H9 (cell line): ENCODE measurements around the gene THBS3. TPM values are rescaled to one million over a fixed set of nuclear protein-coding genes. Genes with fewer than 3 reads are reported as not detected.

Experiments
- DNase-seq: peaks from one replicate; pipeline ENCODE4 v3.0.0-alpha.2; 2017
- H2AFZ ChIP-seq: one replicate; pipeline ENCODE4 v1.6.1; 2013; ENCODE audit warnings: mild to moderate bottlenecking, low read length, control low read depth, moderate library complexity
- H2AK5ac ChIP-seq: 2 replicates; pipeline ENCODE4 v1.6.1; 2013; ENCODE audit warnings: low read length, control low read depth, mixed read lengths; ENCODE audit not compliant: insufficient read length
- H2BK120ac ChIP-seq: one replicate; pipeline ENCODE4 v1.6.1; 2013; ENCODE audit warnings: low read depth, mild to moderate bottlenecking, low read length, control low read depth, inconsistent platforms; ENCODE audit not compliant: poor library complexity, severe bottlenecking
- H2BK12ac ChIP-seq: 2 replicates; pipeline ENCODE4 v1.6.1; 2013; ENCODE audit warnings: low read length, control low read depth, mixed read lengths, low read depth; ENCODE audit not compliant: insufficient read length
- H2BK15ac ChIP-seq: 2 replicates; pipeline ENCODE4 v1.6.1; 2013; ENCODE audit warnings: low read depth, low read length, control low read depth
- H2BK20ac ChIP-seq: one replicate; pipeline ENCODE4 v1.6.1; 2013; ENCODE audit warnings: low read depth, mild to moderate bottlenecking, low read length, control low read depth, inconsistent platforms; ENCODE audit not compliant: poor library complexity, severe bottlenecking
- H2BK5ac ChIP-seq: 2 replicates; pipeline ENCODE4 v1.6.1; 2013; ENCODE audit warnings: low read length, control low read depth, mixed read lengths; ENCODE audit not compliant: insufficient read length
- H3K14ac ChIP-seq: 2 replicates; pipeline ENCODE4 v1.6.1; 2013; ENCODE audit warnings: low read length, control low read depth; ENCODE audit not compliant: insufficient read depth
- H3K18ac ChIP-seq: 2 replicates; pipeline ENCODE4 v1.6.1; 2013; ENCODE audit warnings: low read depth, mild to moderate bottlenecking, mixed read lengths, low read length, control low read depth; ENCODE audit not compliant: insufficient read length
- H3K23ac ChIP-seq: 2 replicates; pipeline ENCODE4 v1.6.1; 2013; ENCODE audit warnings: low read length, control low read depth, mixed read lengths, low read depth; ENCODE audit not compliant: insufficient read length
- H3K23me2 ChIP-seq: 2 replicates; pipeline ENCODE4 v1.6.1; 2013; ENCODE audit warnings: low read depth, mild to moderate bottlenecking, mixed read lengths, low read length, control low read depth; ENCODE audit not compliant: insufficient read length, poor library complexity, severe bottlenecking
- H3K27ac ChIP-seq: 2 replicates; pipeline ENCODE4 v1.5.1; 2013; ENCODE audit warnings: low read length, control low read depth, mixed read lengths, low read depth; ENCODE audit not compliant: insufficient read length
- H3K27me3 ChIP-seq: 2 replicates; pipeline ENCODE4 v1.6.1; 2013; ENCODE audit warnings: low read length, control low read depth, inconsistent platforms; ENCODE audit not compliant: insufficient read depth
- H3K4ac ChIP-seq: 2 replicates; pipeline ENCODE4 v1.6.1; 2013; ENCODE audit warnings: low read depth, mild to moderate bottlenecking, control low read depth, inconsistent platforms, low read length, moderate library complexity
- H3K4me1 ChIP-seq: 2 replicates; pipeline ENCODE4 v1.6.1; 2013; ENCODE audit warnings: low read length, control low read depth, inconsistent platforms; ENCODE audit not compliant: insufficient read depth
- H3K4me2 ChIP-seq: 2 replicates; pipeline ENCODE4 v1.6.1; 2013; ENCODE audit warnings: low read length, control low read depth, mixed read lengths; ENCODE audit not compliant: insufficient read length, insufficient read depth
- H3K56ac ChIP-seq: 2 replicates; pipeline ENCODE4 v1.6.1; 2013; ENCODE audit warnings: low read depth, mild to moderate bottlenecking, mixed read lengths, low read length, control low read depth; ENCODE audit not compliant: insufficient read length
- H3K79me1 ChIP-seq: 2 replicates; pipeline ENCODE4 v1.6.1; 2013; ENCODE audit warnings: low read depth, mild to moderate bottlenecking, moderate library complexity, low read length, control low read depth, inconsistent platforms; ENCODE audit not compliant: insufficient read depth, poor library complexity, severe bottlenecking
- H3K79me2 ChIP-seq: 2 replicates; pipeline ENCODE4 v1.6.1; 2013; ENCODE audit warnings: low read length, control low read depth, inconsistent platforms; ENCODE audit not compliant: insufficient read depth
- H3K9ac ChIP-seq: 2 replicates; pipeline ENCODE4 v1.6.1; 2013; ENCODE audit warnings: low read length, control low read depth, mixed read lengths; ENCODE audit not compliant: insufficient read length; ENCODE audit errors: extremely low read depth
- H3K9me3 ChIP-seq: one replicate; pipeline ENCODE4 v1.6.1; 2013; ENCODE audit warnings: low read depth, low read length, inconsistent platforms; ENCODE audit not compliant: control insufficient read depth
- H3T11ph ChIP-seq: one replicate; pipeline ENCODE4 v1.6.1; 2013; ENCODE audit warnings: mild to moderate bottlenecking, low read length, control low read depth, inconsistent platforms
- H4K20me1 ChIP-seq: one replicate; pipeline ENCODE4 v1.6.1; 2013; ENCODE audit not compliant: control insufficient read depth, insufficient read length, insufficient read depth
- H4K5ac ChIP-seq: 2 replicates; pipeline ENCODE4 v1.6.1; 2013; ENCODE audit warnings: low read depth, mild to moderate bottlenecking, mixed read lengths, low read length, control low read depth; ENCODE audit not compliant: insufficient read length
- H4K8ac ChIP-seq: replicated peaks from 2 replicates; pipeline ENCODE4 v1.6.1; 2013; ENCODE audit warnings: low read length, control low read depth, mixed read lengths, low read depth; ENCODE audit not compliant: insufficient read length
- H4K91ac ChIP-seq: 2 replicates; pipeline ENCODE4 v1.6.1; 2013; ENCODE audit warnings: low read depth, mild to moderate bottlenecking, moderate library complexity, mixed read lengths, low read length, control low read depth; ENCODE audit not compliant: insufficient read length
- H3K27ac Mint-ChIP-seq, 3 experiments: 2 replicates in 2 of 3; 3 replicates in 1 of 3; pipeline ENCODE4 v1.8.0; 2020 to 2021; ENCODE audit warnings: mixed read lengths in 3 of 3, mild to moderate bottlenecking in 1 of 3, moderate library complexity in 1 of 3
- H3K27me3 Mint-ChIP-seq: 2 replicates; pipeline ENCODE4 v1.8.0; 2021; ENCODE audit warnings: low read depth, mild to moderate bottlenecking, moderate library complexity, mixed read lengths
- H3K36me3 Mint-ChIP-seq, 3 experiments: 2 replicates in 2 of 3; 3 replicates in 1 of 3; pipeline ENCODE4 v1.8.0; 2020 to 2021; ENCODE audit warnings: low read depth in 3 of 3, mixed read lengths in 3 of 3; ENCODE audit not compliant: insufficient read depth in 1 of 3
- H3K4me1 Mint-ChIP-seq, 2 experiments: 2 replicates each; pipeline ENCODE4 v1.8.0; 2020; ENCODE audit warnings: mixed read lengths in 2 of 2
- H3K4me3 Mint-ChIP-seq, 2 experiments: 2 replicates in 1 of 2; 3 replicates in 1 of 2; pipeline ENCODE4 v1.8.0; 2020 to 2021; ENCODE audit warnings: mild to moderate bottlenecking in 2 of 2, mixed read lengths in 2 of 2, moderate library complexity in 1 of 2
- H3K9me3 Mint-ChIP-seq, 2 experiments: 2 replicates in 1 of 2; 3 replicates in 1 of 2; pipeline ENCODE4 v1.8.0; 2020; ENCODE audit warnings: mild to moderate bottlenecking in 2 of 2, mixed read lengths in 2 of 2, moderate library complexity in 1 of 2
- CTCF ChIP-seq: fragments of 200-600 bp; sonication (generic); conservative IDR thresholded peaks from 3 replicates; pipeline ENCODE4 v1.8.0; 2021; ENCODE audit warnings: antibody characterized with exemption, mild to moderate bottlenecking
- WGBS: extraction: QIAGEN DNeasy Blood & Tissue Kit; methylation state at CpG from one replicate; pipeline ENCODE4 v1.1.7; 2013; ENCODE audit warnings: missing lambda C conversion rate, low lambda C conversion rate, mixed read lengths; ENCODE audit not compliant: insufficient read length; ENCODE audit errors: extremely low coverage; 5-methylcytosine and 5-hydroxymethylcytosine counted together
- total RNA-seq: library from RNA; stranded (reverse); gene quantifications from 2 replicates; pipeline ENCODE4 v1.2.1, GENCODE V29; 2021

THBS3 gene
- total RNA-seq, 1 experiment from 2014 or later: 5.9 TPM

- Histone ChIP-seq H2AFZ (no peak overlapping the region), H2BK15ac (no peak overlapping the region), H3K4me2 (peak overlapping the region; percentile 66), H4K5ac (no peak overlapping the region), H4K20me1 (no peaks in the 10 kb centered on the region), H2BK20ac (no peak overlapping the region), H2BK120ac (no peak overlapping the region), H4K91ac (no peak overlapping the region), H3T11ph (no peak overlapping the region), H3K9me3 (no peaks in the 10 kb centered on the region), H4K8ac (no peak overlapping the region), H3K9ac (peak overlapping the region; percentile 35), H3K4ac (no peak overlapping the region), H3K27me3 (no peaks in the 10 kb centered on the region; the same call in 1 of the 2 replicates), H3K18ac (no peak overlapping the region), H3K79me1 (no peaks in the 10 kb centered on the region), H3K27ac (no peak overlapping the region), H3K79me2 (no peaks in the 10 kb centered on the region), H3K14ac (no peak overlapping the region), H2AK5ac (no peak overlapping the region), H3K23ac (no peak overlapping the region), H3K56ac (no peak overlapping the region), H2BK12ac (no peak overlapping the region), H3K23me2 (peaks cover 9% of the 10 kb centered on the region), H3K4me1 (no peaks in the 10 kb centered on the region), H2BK5ac (no peak overlapping the region)
- DNase-seq: peak; percentile 78
- TF ChIP-seq CTCF: no peak
- H3K9me3 Mint-ChIP-seq: peaks cover 0 to 3% of the 10 kb centered on the region in 2 experiments; a peak in 1 of 5 replicates
- peak overlapping the region; percentile 42 to 94 (median 67); a peak in 6 of 7 replicates for H3K27ac Mint-ChIP-seq
- peak overlapping the region; percentile 68 to 81 for H3K4me3 Mint-ChIP-seq
- peaks cover 28 to 34% of the 10 kb centered on the region in 2 experiments for H3K4me1 Mint-ChIP-seq
- H3K27me3 Mint-ChIP-seq: peaks cover 26% of the 10 kb centered on the region
- no CpG with 5 or more reads among the region's 4 CpGs for WGBS
- H3K36me3 Mint-ChIP-seq: peaks cover 2 to 22% (median 21%) of the 10 kb centered on the region in 3 experiments; a peak in 6 of 7 replicates
Observed at GRCh38 chr1:155241069-155241679, 33.5 kb upstream of the THBS3 start.
